ENCODE data around the gene UST. TPM values are rescaled to one million over a fixed set of nuclear protein-coding genes. Genes with fewer than 3 reads are reported as not detected.

The UST gene
- total RNA-seq, 1 donor: 13.0 TPM

- TF ChIP-seq, protein P1, sequence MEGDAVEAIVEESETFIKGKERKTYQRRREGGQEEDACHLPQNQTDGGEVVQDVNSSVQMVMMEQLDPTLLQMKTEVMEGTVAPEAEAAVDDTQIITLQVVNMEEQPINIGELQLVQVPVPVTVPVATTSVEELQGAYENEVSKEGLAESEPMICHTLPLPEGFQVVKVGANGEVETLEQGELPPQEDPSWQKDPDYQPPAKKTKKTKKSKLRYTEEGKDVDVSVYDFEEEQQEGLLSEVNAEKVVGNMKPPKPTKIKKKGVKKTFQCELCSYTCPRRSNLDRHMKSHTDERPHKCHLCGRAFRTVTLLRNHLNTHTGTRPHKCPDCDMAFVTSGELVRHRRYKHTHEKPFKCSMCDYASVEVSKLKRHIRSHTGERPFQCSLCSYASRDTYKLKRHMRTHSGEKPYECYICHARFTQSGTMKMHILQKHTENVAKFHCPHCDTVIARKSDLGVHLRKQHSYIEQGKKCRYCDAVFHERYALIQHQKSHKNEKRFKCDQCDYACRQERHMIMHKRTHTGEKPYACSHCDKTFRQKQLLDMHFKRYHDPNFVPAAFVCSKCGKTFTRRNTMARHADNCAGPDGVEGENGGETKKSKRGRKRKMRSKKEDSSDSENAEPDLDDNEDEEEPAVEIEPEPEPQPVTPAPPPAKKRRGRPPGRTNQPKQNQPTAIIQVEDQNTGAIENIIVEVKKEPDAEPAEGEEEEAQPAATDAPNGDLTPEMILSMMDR (IDR thresholded peaks at IDR 0.05; ENCODE audit: insufficient read depth, low read depth, low read length): no peak
- H3K4me3 ChIP-seq (ENCODE audit: low read depth, low read length): no peak overlapping the region
- DNase-seq (ENCODE audit: low read depth): no peak
Observed at GRCh38 chr6:149027484-149027883, 280.7 kb downstream of the UST start.

DNA sequence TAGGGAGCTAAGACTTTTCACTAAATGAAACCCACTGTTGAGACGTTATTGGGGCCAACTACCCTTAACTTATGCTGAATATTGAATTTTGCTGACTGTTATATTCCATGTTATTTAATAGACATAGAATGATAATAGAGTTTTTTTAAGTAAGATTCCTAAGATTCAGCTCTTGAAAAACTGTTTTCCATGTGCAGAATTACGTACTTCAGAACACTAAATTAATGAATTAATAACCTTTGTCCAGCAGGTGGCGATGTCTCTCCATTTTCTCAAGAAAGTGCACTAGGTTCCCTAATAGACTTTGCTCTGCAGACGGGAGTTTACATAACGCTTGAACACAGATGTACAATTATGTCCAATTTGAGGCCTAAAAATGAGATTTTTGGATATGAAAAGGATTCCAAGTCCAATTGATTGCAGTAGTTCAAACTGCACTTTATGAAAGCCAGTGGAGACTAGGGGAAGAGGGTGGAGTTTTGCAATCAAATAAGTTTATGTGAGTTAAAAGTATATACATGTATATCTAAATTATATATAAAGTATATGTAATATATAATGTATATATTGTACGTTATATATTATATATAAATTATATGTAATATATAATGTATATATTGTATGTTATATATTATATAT, 282.1 kb downstream of the UST start:
- peak; percentile 95 for DNase-seq (ENCODE audit: low read depth)
- TF ChIP-seq, protein P1 (IDR thresholded peaks at IDR 0.05; ENCODE audit: insufficient read depth, low read depth, low read length): peak; percentile 60

DNA sequence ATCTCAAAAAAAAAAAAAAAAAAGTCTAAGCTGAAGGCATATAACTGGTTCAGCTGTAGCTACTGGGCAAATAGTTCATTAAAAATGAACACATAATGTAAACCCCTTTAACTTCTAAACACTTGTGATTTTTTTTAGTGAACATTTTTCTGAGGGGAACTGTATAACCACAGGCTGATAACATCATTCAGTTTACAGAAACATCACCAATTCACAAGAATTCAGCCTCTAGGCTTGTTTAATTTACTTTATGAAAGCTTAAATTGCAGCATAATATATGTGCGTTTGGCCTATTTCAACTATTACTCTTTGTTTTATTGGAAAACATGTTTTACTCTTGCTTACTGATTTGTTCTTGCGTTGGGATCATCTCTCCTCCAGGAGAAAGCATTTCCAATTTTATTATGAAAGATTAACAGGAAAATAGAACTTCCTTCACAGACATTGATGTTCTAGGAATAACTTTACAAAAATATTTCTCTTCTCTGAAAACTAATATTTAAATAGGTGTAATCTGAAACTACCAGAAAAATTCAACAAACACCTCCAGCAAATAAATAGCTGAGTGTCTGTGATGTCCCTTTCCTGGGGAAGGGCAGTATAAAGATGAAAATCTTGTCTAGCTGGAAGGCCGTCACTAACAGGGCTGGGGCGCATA, 284.5 kb downstream of the UST start:
- no peak overlapping the region for H3K4me3 ChIP-seq (ENCODE audit: low read depth, low read length)
- TF ChIP-seq, protein P1 (IDR thresholded peaks at IDR 0.05; ENCODE audit: insufficient read depth, low read depth, low read length): no peak
- peak; percentile 79 for DNase-seq (ENCODE audit: low read depth)

More for the DNA sequence above, 282.1 kb downstream of the UST start:
- no peak overlapping the region for H3K4me3 ChIP-seq (ENCODE audit: low read depth, low read length)

- peak; percentile 71 for DNase-seq (ENCODE audit: low read depth)
- TF ChIP-seq, protein P1 (IDR thresholded peaks at IDR 0.05; ENCODE audit: insufficient read depth, low read depth, low read length): no peak
- H3K4me3 ChIP-seq (ENCODE audit: low read depth, low read length): no peak overlapping the region
Observed at GRCh38 chr6:149031859-149032598, 285.2 kb downstream of the UST start.

- DNase-seq (ENCODE audit: low read depth): peak; percentile 60
- no peak overlapping the region for H3K4me3 ChIP-seq (ENCODE audit: low read depth, low read length)
- TF ChIP-seq, protein P1 (IDR thresholded peaks at IDR 0.05; ENCODE audit: insufficient read depth, low read depth, low read length): no peak
Observed at GRCh38 chr6:149032599-149033405, 286.0 kb downstream of the UST start.

DNA sequence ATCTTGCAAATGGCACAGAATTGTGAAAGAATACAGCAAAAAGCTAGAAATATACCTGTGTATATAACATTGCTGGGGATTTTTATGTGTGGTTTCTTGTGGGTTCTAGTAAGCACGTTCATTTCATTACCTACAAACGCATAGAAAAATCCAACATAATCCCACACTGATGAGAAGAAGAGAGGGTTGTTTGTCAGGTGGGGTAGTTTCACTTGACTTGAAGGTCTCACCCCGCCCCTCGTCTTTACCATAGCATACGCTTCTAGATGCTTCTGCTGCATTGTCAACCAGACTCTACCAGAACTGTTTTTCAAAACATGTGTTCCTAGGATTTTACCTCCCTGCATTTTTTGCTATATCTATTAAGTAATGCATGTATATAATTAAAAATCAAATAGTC, 286.6 kb downstream of the UST start:
- no peak overlapping the region for H3K4me3 ChIP-seq (ENCODE audit: low read depth, low read length)
- TF ChIP-seq, protein P1 (IDR thresholded peaks at IDR 0.05; ENCODE audit: insufficient read depth, low read depth, low read length): no peak
- no peak for DNase-seq (ENCODE audit: low read depth)
